Measurements from ENCODE around the gene ATP1B4.

DNA sequence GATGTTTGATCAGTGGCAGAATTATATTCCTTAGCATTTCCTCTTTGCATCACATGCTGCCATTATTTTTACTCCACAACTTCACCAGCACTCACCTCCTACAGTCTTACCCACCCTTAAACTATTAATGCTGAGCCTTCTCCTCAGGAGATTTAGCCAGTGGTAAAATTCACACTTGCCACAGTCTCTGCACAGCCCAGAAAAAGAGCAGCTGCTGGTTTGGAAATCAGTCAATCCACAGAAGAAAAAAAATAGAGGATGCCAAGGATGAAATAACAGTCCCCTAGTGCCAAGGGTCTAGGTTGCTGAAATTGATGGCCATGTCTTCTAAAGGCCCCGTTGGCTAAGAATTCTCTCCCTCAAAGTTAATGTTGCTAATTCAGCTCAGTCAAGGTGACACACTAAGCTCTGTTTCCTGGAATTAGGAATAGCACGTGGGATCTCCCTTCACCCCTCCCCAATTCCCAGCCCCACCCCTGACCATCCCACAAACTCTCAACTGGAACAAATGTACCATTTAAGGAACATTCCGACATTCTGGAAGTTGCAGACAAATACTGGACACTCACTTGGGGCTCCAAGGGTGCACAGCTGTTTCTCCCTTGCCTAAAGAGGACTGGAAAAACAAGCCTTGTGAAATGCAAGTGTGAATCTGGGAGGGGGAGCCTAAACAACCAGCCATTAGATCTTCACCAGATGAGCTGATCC is 5.7 kb downstream of the ATP1B4 start:
- TF ChIP-seq, protein P1, sequence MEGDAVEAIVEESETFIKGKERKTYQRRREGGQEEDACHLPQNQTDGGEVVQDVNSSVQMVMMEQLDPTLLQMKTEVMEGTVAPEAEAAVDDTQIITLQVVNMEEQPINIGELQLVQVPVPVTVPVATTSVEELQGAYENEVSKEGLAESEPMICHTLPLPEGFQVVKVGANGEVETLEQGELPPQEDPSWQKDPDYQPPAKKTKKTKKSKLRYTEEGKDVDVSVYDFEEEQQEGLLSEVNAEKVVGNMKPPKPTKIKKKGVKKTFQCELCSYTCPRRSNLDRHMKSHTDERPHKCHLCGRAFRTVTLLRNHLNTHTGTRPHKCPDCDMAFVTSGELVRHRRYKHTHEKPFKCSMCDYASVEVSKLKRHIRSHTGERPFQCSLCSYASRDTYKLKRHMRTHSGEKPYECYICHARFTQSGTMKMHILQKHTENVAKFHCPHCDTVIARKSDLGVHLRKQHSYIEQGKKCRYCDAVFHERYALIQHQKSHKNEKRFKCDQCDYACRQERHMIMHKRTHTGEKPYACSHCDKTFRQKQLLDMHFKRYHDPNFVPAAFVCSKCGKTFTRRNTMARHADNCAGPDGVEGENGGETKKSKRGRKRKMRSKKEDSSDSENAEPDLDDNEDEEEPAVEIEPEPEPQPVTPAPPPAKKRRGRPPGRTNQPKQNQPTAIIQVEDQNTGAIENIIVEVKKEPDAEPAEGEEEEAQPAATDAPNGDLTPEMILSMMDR (IDR thresholded peaks at IDR 0.05; ENCODE audit: low read depth, low read length, missing input control), result no peak
- TF ChIP-seq RAD21 (IDR thresholded peaks at IDR 0.05), result no peak
- no peak for TF ChIP-seq GABPA (IDR thresholded peaks at IDR 0.05 in 1 of 2, conservative IDR thresholded peaks at IDR 0.05 in 1 of 2)
- TF ChIP-seq, protein P2, sequence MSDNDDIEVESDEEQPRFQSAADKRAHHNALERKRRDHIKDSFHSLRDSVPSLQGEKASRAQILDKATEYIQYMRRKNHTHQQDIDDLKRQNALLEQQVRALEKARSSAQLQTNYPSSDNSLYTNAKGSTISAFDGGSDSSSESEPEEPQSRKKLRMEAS (IDR thresholded peaks at IDR 0.05), result no peak

Measured in liver (tissue), 3 donors.